HEK293 (cell line): ENCODE results near the gene TLE2.

Source experiments
- BCL11A ChIP-seq: fragments of 450-650 bp; formaldehyde crosslinking; IDR thresholded peaks from 2 replicates; pipeline ENCODE4 v1.5.1; 2016; ENCODE audit warnings: low read depth, missing biosample characterization, missing genetic modification characterization
- KLF16 ChIP-seq: fragments of 450-650 bp; formaldehyde crosslinking; IDR thresholded peaks from 2 replicates; pipeline ENCODE4 v1.5.1; 2017; ENCODE audit warnings: missing biosample characterization, missing genetic modification characterization
- SALL2 ChIP-seq: fragments of 450-650 bp; formaldehyde crosslinking; IDR thresholded peaks from 2 replicates; pipeline ENCODE4 v1.5.0; 2017; ENCODE audit warnings: missing biosample characterization, mild to moderate bottlenecking, missing genetic modification characterization, borderline replicate concordance
- YY1 ChIP-seq: fragments of 450-650 bp; formaldehyde crosslinking; IDR thresholded peaks from 2 replicates; pipeline ENCODE4 v1.5.1; 2018; ENCODE audit warnings: missing biosample characterization, missing genetic modification characterization
- ZNF747 ChIP-seq: fragments of 450-650 bp; formaldehyde crosslinking; IDR thresholded peaks from 2 replicates; pipeline ENCODE4 v1.5.1; 2016; ENCODE audit warnings: missing biosample characterization, missing genetic modification characterization
- ZNF76 ChIP-seq: fragments of 450-650 bp; formaldehyde crosslinking; IDR thresholded peaks from 2 replicates; pipeline ENCODE4; 2016; ENCODE audit warnings: low read depth, missing biosample characterization, missing genetic modification characterization, borderline replicate concordance
- ZNF830 ChIP-seq: fragments of 450-650 bp; IDR thresholded peaks from 2 replicates; pipeline ENCODE4 v1.5.0; 2018; ENCODE audit warnings: missing biosample characterization, missing genetic modification characterization, low read depth, mild to moderate bottlenecking, moderate library complexity
- TF ChIP-seq, protein P1 (sequence below): fragments of 450-650 bp; formaldehyde crosslinking; IDR thresholded peaks from 2 replicates; pipeline ENCODE4 v1.5.1; 2016; ENCODE audit warnings: missing biosample characterization, missing genetic modification characterization

DNA sequence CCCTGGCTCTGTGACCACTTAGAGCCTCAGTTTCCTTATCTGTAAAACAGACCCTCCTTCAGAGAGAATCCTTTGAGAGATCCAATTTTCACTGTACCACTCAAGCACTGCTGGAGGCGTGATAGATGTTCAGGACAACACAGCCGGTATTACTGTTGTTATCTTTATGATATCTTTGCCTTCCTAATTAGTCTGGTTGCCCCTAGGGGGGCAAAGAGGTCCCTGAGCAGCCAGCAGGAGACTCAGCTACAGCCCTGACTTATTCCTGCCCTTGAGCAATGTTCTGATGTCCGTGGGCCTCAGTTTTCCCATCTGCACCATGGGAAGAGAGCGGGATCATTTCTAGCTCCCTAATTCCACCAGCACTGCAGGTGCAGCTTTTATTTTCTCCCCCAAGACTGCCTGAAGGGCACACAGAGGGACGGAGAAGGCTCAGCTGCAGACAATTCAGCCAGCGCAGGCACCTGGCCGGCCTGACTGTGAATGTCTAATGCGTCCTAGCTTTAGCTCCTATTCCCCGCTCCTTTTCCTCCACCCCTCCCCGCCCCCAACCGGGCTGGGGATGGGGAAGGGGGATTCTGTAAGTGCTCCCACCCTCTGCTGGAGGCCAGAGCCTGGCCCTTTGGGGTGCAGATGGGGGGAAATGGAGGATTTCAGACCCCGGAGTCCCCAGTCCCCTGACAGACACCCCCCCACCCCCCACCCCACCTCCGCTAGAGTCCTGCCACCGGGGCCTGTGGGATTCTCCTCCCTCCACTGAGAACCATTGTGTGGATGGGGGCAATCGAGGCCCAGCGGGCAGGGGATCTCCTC, 17.0 kb upstream of the TLE2 start:
- TF ChIP-seq YY1 (tag by site-specific recombination): no peak
- TF ChIP-seq, protein P1, sequence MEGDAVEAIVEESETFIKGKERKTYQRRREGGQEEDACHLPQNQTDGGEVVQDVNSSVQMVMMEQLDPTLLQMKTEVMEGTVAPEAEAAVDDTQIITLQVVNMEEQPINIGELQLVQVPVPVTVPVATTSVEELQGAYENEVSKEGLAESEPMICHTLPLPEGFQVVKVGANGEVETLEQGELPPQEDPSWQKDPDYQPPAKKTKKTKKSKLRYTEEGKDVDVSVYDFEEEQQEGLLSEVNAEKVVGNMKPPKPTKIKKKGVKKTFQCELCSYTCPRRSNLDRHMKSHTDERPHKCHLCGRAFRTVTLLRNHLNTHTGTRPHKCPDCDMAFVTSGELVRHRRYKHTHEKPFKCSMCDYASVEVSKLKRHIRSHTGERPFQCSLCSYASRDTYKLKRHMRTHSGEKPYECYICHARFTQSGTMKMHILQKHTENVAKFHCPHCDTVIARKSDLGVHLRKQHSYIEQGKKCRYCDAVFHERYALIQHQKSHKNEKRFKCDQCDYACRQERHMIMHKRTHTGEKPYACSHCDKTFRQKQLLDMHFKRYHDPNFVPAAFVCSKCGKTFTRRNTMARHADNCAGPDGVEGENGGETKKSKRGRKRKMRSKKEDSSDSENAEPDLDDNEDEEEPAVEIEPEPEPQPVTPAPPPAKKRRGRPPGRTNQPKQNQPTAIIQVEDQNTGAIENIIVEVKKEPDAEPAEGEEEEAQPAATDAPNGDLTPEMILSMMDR (tag by site-specific recombination): no peak
- no peak for TF ChIP-seq ZNF747 (tag by site-specific recombination)
- TF ChIP-seq KLF16 (tag by site-specific recombination): no peak
- no peak for TF ChIP-seq ZNF830 (tag by site-specific recombination)
- TF ChIP-seq BCL11A (tag by site-specific recombination): no peak
- TF ChIP-seq ZNF76: no peak
- no peak for TF ChIP-seq SALL2
